CD14-positive monocyte (primary cell): Measurements from ENCODE around the gene MAMLD1. TPM values are rescaled to one million over a fixed set of nuclear protein-coding genes. Genes with fewer than 3 reads are reported as not detected.

ENCODE experiments used
- DNase-seq, 3 donors: peaks; one replicate each; pipeline ENCODE4 v3.0.0-alpha.2; 2011 to 2022
- H2AFZ ChIP-seq: 2 replicates; pipeline ENCODE4 v1.6.0; 2012; ENCODE audit warnings: mild to moderate bottlenecking, low read depth, low read length, inconsistent platforms; ENCODE audit not compliant: insufficient read depth, poor library complexity, severe bottlenecking
- H3K27ac ChIP-seq, 2 donors: 1 replicate in 1 of 2; 2 replicates in 1 of 2; pipeline ENCODE4 v1.5.1; 2012 to 2013; ENCODE audit warnings: low read length in 2 of 2, control low read depth in 1 of 2, inconsistent platforms in 1 of 2, low read depth in 1 of 2, mild to moderate bottlenecking in 1 of 2
- H3K27me3 ChIP-seq, 2 donors: one replicate each; pipeline versions ENCODE4 v1.6.0 to v1.6.1; 2011 to 2013; ENCODE audit warnings: low read length in 2 of 2; ENCODE audit not compliant: control insufficient read depth in 2 of 2, insufficient read depth in 2 of 2
- H3K36me3 ChIP-seq, 2 donors: replicated peaks in 1 of 2; 1 replicate in 1 of 2; 2 replicates in 1 of 2; pipeline versions ENCODE4 v1.5.1 to v1.6.1; 2012 to 2013; ENCODE audit warnings: low read length in 2 of 2, control low read depth in 1 of 2, inconsistent platforms in 1 of 2, mild to moderate bottlenecking in 1 of 2; ENCODE audit not compliant: insufficient read depth in 2 of 2, control insufficient read depth in 1 of 2
- H3K4me1 ChIP-seq, 2 donors: 1 replicate in 1 of 2; 2 replicates in 1 of 2; pipeline versions ENCODE4 v1.5.1 to v1.6.1; 2012 to 2013; ENCODE audit warnings: low read length in 2 of 2, control low read depth in 1 of 2, inconsistent platforms in 1 of 2, mild to moderate bottlenecking in 1 of 2, moderate library complexity in 1 of 2; ENCODE audit not compliant: insufficient read depth in 2 of 2, control insufficient read depth in 1 of 2
- H3K4me2 ChIP-seq: replicated peaks from 2 replicates; pipeline ENCODE3; 2012; ENCODE audit warnings: low read length, moderate library complexity, mild to moderate bottlenecking; ENCODE audit not compliant: poor library complexity, severe bottlenecking; ENCODE audit errors: extremely low read depth
- H3K4me3 ChIP-seq, 3 experiments: fragments of 200-600 bp in 1 of 3; sonication (generic) in 1 of 3; replicated peaks in 1 of 3; 1 replicate in 2 of 3; 2 replicates in 1 of 3; pipeline ENCODE4 v1.5.1; 2011 to 2013; ENCODE audit warnings: low read length in 3 of 3, mild to moderate bottlenecking in 3 of 3, control low read depth in 2 of 3, low read depth in 2 of 3, inconsistent platforms in 1 of 3, moderate library complexity in 1 of 3
- H3K79me2 ChIP-seq: 2 replicates; pipeline ENCODE4 v1.6.0; 2012; ENCODE audit warnings: mild to moderate bottlenecking, control low read depth, inconsistent platforms, low read length, moderate library complexity; ENCODE audit not compliant: insufficient read depth
- H3K9ac ChIP-seq: 2 replicates; pipeline ENCODE4 v1.6.0; 2017; ENCODE audit warnings: low read length, mild to moderate bottlenecking; ENCODE audit not compliant: insufficient read depth, poor library complexity, severe bottlenecking
- H3K9me3 ChIP-seq, 2 donors: replicated peaks in 1 of 2; 1 replicate in 1 of 2; 2 replicates in 1 of 2; pipeline versions ENCODE4 v1.5.1 to v1.6.1; 2012 to 2013; ENCODE audit warnings: low read length in 2 of 2, control low read depth in 1 of 2; ENCODE audit not compliant: control insufficient read depth in 1 of 2, insufficient read depth in 1 of 2
- H4K20me1 ChIP-seq: 2 replicates; pipeline ENCODE4 v1.6.0; 2012; ENCODE audit warnings: mild to moderate bottlenecking, low read length, control low read depth, moderate library complexity; ENCODE audit not compliant: insufficient read depth
- H3K27ac Mint-ChIP-seq, 7 donors: one replicate each; pipeline ENCODE4 v1.8.0; 2020; ENCODE audit warnings: mild to moderate bottlenecking in 7 of 7, mixed read lengths in 7 of 7, moderate library complexity in 6 of 7, inconsistent platforms in 2 of 7
- H3K27me3 Mint-ChIP-seq, 3 donors: one replicate each; pipeline ENCODE4 v1.8.0; 2021 to 2022; ENCODE audit warnings: low read depth in 3 of 3, mild to moderate bottlenecking in 3 of 3, mixed read lengths in 3 of 3, moderate library complexity in 3 of 3, inconsistent platforms in 1 of 3
- H3K36me3 Mint-ChIP-seq, 2 donors: one replicate each; pipeline ENCODE4 v1.8.0; 2020; ENCODE audit warnings: mixed read lengths in 2 of 2, inconsistent platforms in 1 of 2, mild to moderate bottlenecking in 1 of 2
- H3K4me1 Mint-ChIP-seq: one replicate; pipeline ENCODE4 v1.8.0; 2020; ENCODE audit warnings: mild to moderate bottlenecking, mixed read lengths
- H3K4me3 Mint-ChIP-seq, 2 donors: one replicate each; pipeline ENCODE4 v1.8.0; 2020; ENCODE audit warnings: mild to moderate bottlenecking in 2 of 2, mixed read lengths in 2 of 2, moderate library complexity in 1 of 2
- H3K9me3 Mint-ChIP-seq, 7 donors: one replicate each; pipeline ENCODE4 v1.8.0; 2020 to 2022; ENCODE audit warnings: mixed read lengths in 7 of 7, mild to moderate bottlenecking in 6 of 7, moderate library complexity in 6 of 7, inconsistent platforms in 2 of 7
- CTCF ChIP-seq: fragments of 200-600 bp; IDR thresholded peaks from one replicate; pipeline ENCODE4 v1.8.0; 2022; ENCODE audit warnings: antibody characterized with exemption, mild to moderate bottlenecking
- WGBS: methylation state at CpG from one replicate; pipeline ENCODE4 v1.1.5; 2013; ENCODE audit warnings: missing lambda C conversion rate; ENCODE audit not compliant: insufficient coverage; 5-methylcytosine and 5-hydroxymethylcytosine counted together
- intact Hi-C, 2 donors: fragments of 100-400 bp; cut with micrococcal nuclease; formaldehyde crosslinking; loops; one replicate each; pipeline versions ENCODE4 v1.15.0 to v1.15.1; 2023
- polyA plus RNA-seq, 3 donors: library from polyadenylated mRNA; depleted of rRNA in 1 of 3; unstranded in 2 of 3; stranded (reverse) in 1 of 3; fragments of 300-500 nt in 2 of 3; fragments of >200 nt in 1 of 3; fragmentation: Illumina TruSeq in 2 of 3; gene quantifications; 1 replicate in 2 of 3; 2 replicates in 1 of 3; pipeline ENCODE4 v1.2.3, GENCODE V29; 2012 to 2021

MAMLD1 gene
- polyA plus RNA-seq, 3 donors = not detected

GRCh38 chrX:150507251-150507856 lies 144.2 kb downstream of the MAMLD1 start:
- Histone ChIP-seq H3K36me3 (no peaks in the 10 kb centered on the region), H3K27me3 (no peaks in the 10 kb centered on the region), H3K4me3 (peak overlapping the region in 1 of 3 experiments; percentile 47), H3K79me2 (no peaks in the 10 kb centered on the region), H3K9me3 (no peaks in the 10 kb centered on the region), H3K4me1 (peaks cover 19 to 24% of the 10 kb centered on the region in 2 donors), H3K4me2 (peak overlapping the region; percentile 46), H4K20me1 (no peaks in the 10 kb centered on the region), H3K9ac (no peak overlapping the region), H2AFZ (peak overlapping the region; percentile 48), H3K27ac (peak overlapping the region in 1 of 2 donors; percentile 40)
- H3K9me3 Mint-ChIP-seq = no peaks in the 10 kb centered on the region
- WGBS = 49% methylated on average over 15 of the region's 19 CpGs
- TF ChIP-seq CTCF = no peak
- peaks cover 0 to 6% (median 2%) of the 10 kb centered on the region in 3 donors for H3K27me3 Mint-ChIP-seq
- DNase-seq = peak; percentile 1 to 35 (median 18)
- intact Hi-C loops = no loop called here
- no peaks in the 10 kb centered on the region for H3K36me3 Mint-ChIP-seq
- peaks cover 13% of the 10 kb centered on the region for H3K4me1 Mint-ChIP-seq
- peak overlapping the region in 5 of 7 donors; percentile 55 to 70 (median 56) for H3K27ac Mint-ChIP-seq
- H3K4me3 Mint-ChIP-seq = peak overlapping the region; percentile 64 to 80

- peak overlapping the region; percentile 46 for H3K4me2 ChIP-seq
- H3K36me3 Mint-ChIP-seq = no peaks in the 10 kb centered on the region
- no peaks in the 10 kb centered on the region for H3K9me3 Mint-ChIP-seq
- intact Hi-C loops = no loop called here
- no peak for TF ChIP-seq CTCF
- no peaks in the 10 kb centered on the region for H3K36me3 ChIP-seq
- H3K4me1 ChIP-seq = peaks cover 19 to 24% of the 10 kb centered on the region in 2 donors
- peaks cover 0 to 6% (median 2%) of the 10 kb centered on the region in 3 donors for H3K27me3 Mint-ChIP-seq
- peak overlapping the region; percentile 64 to 80 for H3K4me3 Mint-ChIP-seq
- H3K27ac ChIP-seq = peak overlapping the region in 1 of 2 donors; percentile 40
- H3K27me3 ChIP-seq = no peaks in the 10 kb centered on the region
- no CpG with 5 or more reads among the region's 5 CpGs for WGBS
- DNase-seq = no peak
- no peak overlapping the region for H3K4me3 ChIP-seq
- H3K27ac Mint-ChIP-seq = peak overlapping the region in 4 of 7 donors; percentile 6 to 70 (median 48)
- H3K79me2 ChIP-seq = no peaks in the 10 kb centered on the region
- peak overlapping the region; percentile 48 for H2AFZ ChIP-seq
- H3K4me1 Mint-ChIP-seq = peaks cover 13% of the 10 kb centered on the region
- H3K9me3 ChIP-seq = no peaks in the 10 kb centered on the region
- H4K20me1 ChIP-seq = no peaks in the 10 kb centered on the region
- H3K9ac ChIP-seq = no peak overlapping the region
Observed at GRCh38 chrX:150508018-150508417, 144.9 kb downstream of the MAMLD1 start.
